NCI-H146 treated with DMSO at 0.1 percent for 48 hours (cell line): ENCODE results near the gene CFHR2.
A peak's percentile ranks its signal among the peaks of the same experiment; 100 is the strongest.

Experiments
- DNase-seq: peaks from one replicate; lab custom pipeline; 2025; ENCODE audit not compliant: unreplicated experiment; lab: John Stamatoyannopoulos, UW

Gene CFHR2

DNA sequence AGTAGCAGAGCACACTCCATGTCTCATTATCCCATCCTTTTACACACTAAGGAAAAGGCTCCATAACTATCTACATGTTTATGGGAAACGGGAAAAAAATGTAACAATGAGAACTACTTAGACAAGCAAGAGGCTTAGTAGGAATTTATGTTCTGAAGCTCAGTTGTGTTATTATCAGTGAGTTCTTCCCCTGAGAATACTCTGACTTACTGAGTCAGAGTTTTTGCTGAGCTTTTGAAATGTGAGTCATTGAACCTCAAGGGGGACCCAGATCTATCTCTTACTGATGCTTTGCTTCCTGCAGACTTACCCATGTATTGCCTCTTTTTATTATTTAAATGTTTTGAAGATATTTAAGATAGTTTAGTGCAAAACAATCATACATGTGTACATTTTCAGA, 53.9 kb downstream of the CFHR2 start:
- DNase-seq: no peak

DNA sequence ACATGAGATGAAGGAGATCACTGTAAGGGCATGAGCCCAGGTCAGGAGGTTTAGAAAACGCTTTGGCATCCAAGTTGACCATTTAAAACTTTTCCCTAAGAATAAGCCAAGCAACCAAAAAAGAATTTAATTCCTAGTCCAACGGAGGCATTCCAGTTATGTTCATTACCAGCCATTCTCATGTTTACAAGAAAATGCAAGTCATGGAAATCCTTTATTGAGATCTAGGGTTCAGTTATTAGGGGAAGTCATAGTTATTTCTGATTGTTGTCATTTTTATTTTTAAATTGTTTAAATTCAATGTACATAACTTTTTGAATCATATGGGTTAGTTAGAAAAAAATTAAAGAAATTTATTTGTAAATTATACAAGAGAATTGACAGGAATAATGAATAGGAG, 58.3 kb downstream of the CFHR2 start:
- no peak for DNase-seq

DNA sequence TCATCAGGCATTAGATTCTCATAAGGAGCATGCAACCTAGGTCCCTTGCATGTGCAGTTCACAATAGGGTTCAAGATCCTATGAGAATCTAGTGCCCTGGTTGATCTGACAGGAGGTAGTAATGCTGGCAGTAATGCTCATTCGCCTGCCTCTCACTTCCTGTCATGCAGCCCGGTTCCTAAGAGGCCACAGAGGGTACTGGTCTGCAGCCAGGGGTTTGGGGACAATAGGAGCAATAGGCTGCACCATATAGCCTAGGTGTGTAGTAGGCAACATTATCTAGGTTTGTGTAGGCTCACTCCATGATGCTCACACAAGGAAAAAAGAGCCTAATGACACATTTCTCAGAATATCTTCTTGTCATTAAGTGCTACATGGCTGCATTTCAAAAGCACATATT, 59.6 kb downstream of the CFHR2 start:
- no peak for DNase-seq

- peak; percentile 26 for DNase-seq
Observed at GRCh38 chr1:197008861-197009260, 65.3 kb downstream of the CFHR2 start.
